Lower lobe of right lung (tissue), 2 donors: ENCODE results near the gene ME3. TPM values are rescaled to one million over a fixed set of nuclear protein-coding genes. Genes with fewer than 3 reads are reported as not detected.
A peak's percentile ranks its signal among the peaks of the same experiment; 100 is the strongest.

Source experiments
- ATAC-seq, 2 donors: fragments of 200-7000 bp; cut with Tn5 transposase; one replicate each; pipeline ENCODE4 v1.9.1; 2020 to 2022; ENCODE audit warnings: mild to moderate bottlenecking in 2 of 2, moderate library complexity in 2 of 2
- DNase-seq: peaks from one replicate; pipeline ENCODE4 v3.0.0-alpha.2; 2020
- H3K27ac ChIP-seq: fragments of 200-600 bp; one replicate; pipeline ENCODE4 v1.8.0; 2022
- H3K27me3 ChIP-seq: fragments of 200-600 bp; one replicate; pipeline ENCODE4 v1.8.0; 2022; ENCODE audit warnings: low read depth
- H3K36me3 ChIP-seq: fragments of 200-600 bp; one replicate; pipeline ENCODE4 v1.8.0; 2022; ENCODE audit warnings: mild to moderate bottlenecking
- H3K4me1 ChIP-seq: fragments of 200-600 bp; one replicate; pipeline ENCODE4 v1.8.0; 2022
- H3K4me3 ChIP-seq: fragments of 200-600 bp; one replicate; pipeline ENCODE4 v1.8.0; 2022; ENCODE audit warnings: mild to moderate bottlenecking
- H3K9me3 ChIP-seq: fragments of 200-600 bp; one replicate; pipeline ENCODE4 v1.8.0; 2022
- CTCF ChIP-seq: fragments of 200-600 bp; IDR thresholded peaks from one replicate; pipeline ENCODE4 v1.8.0; 2022; ENCODE audit warnings: antibody characterized with exemption, mild to moderate bottlenecking
- intact Hi-C: fragments of 100-400 bp; cut with DNase I; formaldehyde crosslinking; loops from one replicate; pipeline ENCODE4 v1.11.0; 2022
- total RNA-seq: library from RNA; stranded (reverse); fragmentation: NEBNext Ultra II Directional; extraction: Animal tissue kit (Norgen Biotek cat#: 25700); gene quantifications from one replicate; pipeline ENCODE4 v1.2.1, GENCODE V29; 2021
- donor health status: DM: no; HTN: yes; CAD: no; lungs with severe emphysema.

Gene ME3
- total RNA-seq, 1 donor from 2014 or later, result 18.6 TPM

- Histone ChIP-seq H3K36me3 (no peaks in the 10 kb centered on the region), H3K4me1 (peaks cover 48% of the 10 kb centered on the region), H3K4me3 (no peak overlapping the region), H3K27ac (peak overlapping the region; percentile 56), H3K27me3 (no peaks in the 10 kb centered on the region), H3K9me3 (no peaks in the 10 kb centered on the region)
- ATAC-seq, result no peak
- no peak for DNase-seq
- TF ChIP-seq CTCF, result no peak
- intact Hi-C loops, result no loop called here
These were observed 80.8 kb downstream of the ME3 start for GRCh38 chr11:86591631-86592030.

- no peak overlapping the region for H3K27ac ChIP-seq
- no peaks in the 10 kb centered on the region for H3K36me3 ChIP-seq
- ATAC-seq (no peak), DNase-seq (no peak)
- no peak for TF ChIP-seq CTCF
- no peaks in the 10 kb centered on the region for H3K9me3 ChIP-seq
- peaks cover 34% of the 10 kb centered on the region for H3K4me1 ChIP-seq
- no peak overlapping the region for H3K4me3 ChIP-seq
- intact Hi-C loops, result no loop called here
- no peaks in the 10 kb centered on the region for H3K27me3 ChIP-seq
These were observed 82.4 kb downstream of the ME3 start for GRCh38 chr11:86589856-86590589.

GRCh38 chr11:86589204-86589603, 83.2 kb downstream of the ME3 start:
- intact Hi-C loops, result no loop called here
- no peak for TF ChIP-seq CTCF
- Histone ChIP-seq H3K27ac (no peak overlapping the region), H3K9me3 (no peaks in the 10 kb centered on the region), H3K4me3 (no peak overlapping the region), H3K36me3 (no peaks in the 10 kb centered on the region), H3K27me3 (no peaks in the 10 kb centered on the region), H3K4me1 (peaks cover 34% of the 10 kb centered on the region)
- no peak for DNase-seq
- ATAC-seq, result no peak

GRCh38 chr11:86588566-86589090, 83.8 kb downstream of the ME3 start:
- DNase-seq, result no peak

More at GRCh38 chr11:86588566-86589090, 83.8 kb downstream of the ME3 start:
- H3K4me1 ChIP-seq, result peaks cover 30% of the 10 kb centered on the region
- ATAC-seq, result peak; percentile 76 to 80
- no peaks in the 10 kb centered on the region for H3K27me3 ChIP-seq
- no peaks in the 10 kb centered on the region for H3K9me3 ChIP-seq
- no peak for TF ChIP-seq CTCF
- H3K36me3 ChIP-seq, result no peaks in the 10 kb centered on the region
- intact Hi-C loops, result no loop called here
- H3K4me3 ChIP-seq, result no peak overlapping the region
- H3K27ac ChIP-seq, result no peak overlapping the region
